Ovary (tissue), 9 donors: Measurements from ENCODE around the gene ZC4H2. TPM values are rescaled to one million over a fixed set of nuclear protein-coding genes. Genes with fewer than 3 reads are reported as not detected.

Experiments
- DNase-seq, 5 donors: peaks; one replicate each; pipeline ENCODE4 v3.0.0-alpha.2; 2019 to 2020
- H3K27ac ChIP-seq, 2 donors: fragments of 200-600 bp; one replicate each; pipeline versions ENCODE4 v1.5.1 to v1.8.0; 2019 to 2022
- H3K27me3 ChIP-seq: fragments of 200-600 bp; one replicate; pipeline ENCODE4 v1.8.0; 2022
- H3K36me3 ChIP-seq: fragments of 200-600 bp; sonication (generic); one replicate; pipeline ENCODE4 v1.5.1; 2019
- H3K4me1 ChIP-seq: one replicate; pipeline ENCODE4 v1.8.1; 2013; ENCODE audit warnings: mild to moderate bottlenecking, moderate library complexity; ENCODE audit not compliant: insufficient read depth
- H3K4me3 ChIP-seq: fragments of 200-600 bp; sonication (generic); one replicate; pipeline ENCODE4 v1.5.1; 2017
- H3K9me3 ChIP-seq, 2 donors: fragments of 200-600 bp in 1 of 2; sonication (generic) in 1 of 2; one replicate each; pipeline versions ENCODE4 v1.5.1 to v1.8.1; 2013 to 2019; ENCODE audit warnings: mild to moderate bottlenecking in 1 of 2, moderate library complexity in 1 of 2
- CTCF ChIP-seq, 3 donors: fragments of 450-650 bp in 2 of 3; fragments of 200-600 bp in 1 of 3; IDR thresholded peaks; one replicate each; pipeline versions ENCODE4 v1.5.1 to v1.8.0; 2016 to 2022; ENCODE audit warnings: antibody characterized with exemption in 3 of 3, mild to moderate bottlenecking in 1 of 3
- EP300 ChIP-seq: sonication (generic); formaldehyde crosslinking; IDR thresholded peaks from one replicate; pipeline ENCODE4 v1.6.1; 2017; ENCODE audit warnings: antibody characterized with exemption
- POLR2A ChIP-seq: fragments of 450-650 bp; IDR thresholded peaks from one replicate; pipeline ENCODE4 v1.6.1; 2017; ENCODE audit warnings: antibody characterized with exemption, mild to moderate bottlenecking, moderate library complexity
- WGBS, 3 donors: extraction: QIAGEN DNeasy Blood & Tissue Kit in 1 of 3; methylation state at CpG; one replicate each; pipeline versions ENCODE4 v1.1.5 to v1.1.7; 2013 to 2017; 5-methylcytosine and 5-hydroxymethylcytosine counted together
- intact Hi-C, 4 donors: fragments of 100-400 bp; cut with DNase I; formaldehyde crosslinking; loops; one replicate each; pipeline versions ENCODE4 v1.11.0 to v1.15.1; 2022 to 2023
- polyA plus RNA-seq, 2 donors: library from polyadenylated mRNA; stranded (reverse); fragments of 200-250 nt in 1 of 2; fragments of 350-450 nt in 1 of 2; fragmentation: Illumina TruSeq in 1 of 2; extraction: RNeasy Lipid Tissue Mini Kit (QIAGEN cat#74804) in 1 of 2; gene quantifications; one replicate each; pipeline ENCODE4 v1.2.3, GENCODE V29; 2013 to 2014
- total RNA-seq, 7 donors: library from RNA; depleted of rRNA in 2 of 7; stranded (reverse); fragments of >200 nt in 2 of 7; fragmentation: NEBNext Ultra II Directional in 3 of 7; extraction: Animal tissue kit (Norgen Biotek cat#: 25700) in 3 of 7; gene quantifications; one replicate each; pipeline versions ENCODE4 v1.1.0 to v1.2.4, GENCODE V29; 2016 to 2023
- donor health status: DM: no; HTN: no; CAD: no; lungs with moderate emphysema.
- donor health status: DM: no; HTN: no; CAD: no.
- donor health status: Bipolar disorder and iron deficiency.
- donor health status: DM: yes; HTN: yes; CAD: no.
- donor health status: DM: no; HTN: no; CAD: no.
- donor health status: DM: yes; HTN: yes; CAD: no.

Gene ZC4H2
- total and polyA plus RNA-seq, 9 donors: 9.3 to 23.0 (median 11.8) TPM

GRCh38 chrX:64996805-64997204, 20.6 kb upstream of the ZC4H2 start:
- Histone ChIP-seq H3K9me3 (no peaks in the 10 kb centered on the region), H3K27ac (no peak overlapping the region), H3K36me3 (no peaks in the 10 kb centered on the region), H3K27me3 (no peaks in the 10 kb centered on the region), H3K4me1 (no peaks in the 10 kb centered on the region), H3K4me3 (no peak overlapping the region)
- no peak for DNase-seq
- intact Hi-C loops: no loop called here
- TF ChIP-seq CTCF (IDR thresholded peaks at IDR 0.05) (no peak), POLR2A (no peak), EP300 (no peak)
- 37 to 44% (median 43%) methylated on average over 1 of the region's 1 CpG for WGBS, 3 donors

DNA sequence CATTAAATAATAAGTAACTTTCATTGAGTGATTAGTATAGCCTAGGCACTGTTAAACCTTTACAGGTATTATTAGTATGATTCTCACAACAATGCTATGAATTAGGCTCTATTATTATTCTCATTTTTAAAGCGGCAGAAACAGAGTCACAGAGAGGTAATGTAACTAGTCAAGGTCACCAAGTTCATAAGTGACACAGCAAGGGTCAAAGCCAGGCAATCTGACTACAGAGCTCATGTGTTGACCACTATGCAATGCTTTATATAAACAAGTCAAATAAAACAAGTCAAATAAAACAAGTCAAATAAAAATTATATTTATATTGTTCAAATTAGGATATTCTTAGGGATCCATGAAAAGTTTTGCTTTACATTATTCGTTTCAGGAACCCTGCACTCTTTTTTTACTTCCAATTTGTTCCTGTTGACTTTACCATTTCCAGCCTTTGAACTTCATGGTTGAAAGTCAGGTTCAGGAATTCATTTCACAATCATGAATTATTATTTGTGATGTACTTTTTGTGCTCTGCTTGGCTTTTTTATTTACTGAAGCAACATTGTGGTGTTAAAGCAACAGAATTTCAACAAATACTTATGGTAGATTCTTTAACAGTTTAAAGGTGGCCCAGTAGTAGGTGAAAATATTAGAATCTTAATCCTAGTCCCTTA, 18.0 kb upstream of the ZC4H2 start:
- intact Hi-C loops: no loop called here
- no peaks in the 10 kb centered on the region for H3K4me1 ChIP-seq
- no peak for DNase-seq
- H3K36me3 ChIP-seq: no peaks in the 10 kb centered on the region
- TF ChIP-seq POLR2A: no peak
- no peak for TF ChIP-seq CTCF (IDR thresholded peaks at IDR 0.05)
- TF ChIP-seq EP300: no peak
- H3K27ac ChIP-seq: no peak overlapping the region
- H3K4me3 ChIP-seq: no peak overlapping the region
- H3K27me3 ChIP-seq: no peaks in the 10 kb centered on the region
- no peaks in the 10 kb centered on the region for H3K9me3 ChIP-seq
- 57 to 73% (median 58%) methylated on average over 2 of the region's 2 CpGs for WGBS, 3 donors

- DNase-seq: no peak
- no peaks in the 10 kb centered on the region for H3K36me3 ChIP-seq
- no peak overlapping the region for H3K4me3 ChIP-seq
- WGBS, 3 donors: 54 to 64% (median 56%) methylated on average over 3 of the region's 3 CpGs
- no peaks in the 10 kb centered on the region for H3K4me1 ChIP-seq
- TF ChIP-seq CTCF (IDR thresholded peaks at IDR 0.05) (no peak), POLR2A (no peak), EP300 (no peak)
- H3K27ac ChIP-seq: no peak overlapping the region
- no peaks in the 10 kb centered on the region for H3K9me3 ChIP-seq
- H3K27me3 ChIP-seq: no peaks in the 10 kb centered on the region
- intact Hi-C loops: no loop called here
Observed at GRCh38 chrX:64977830-64978229, 1.6 kb upstream of the ZC4H2 start.

DNA sequence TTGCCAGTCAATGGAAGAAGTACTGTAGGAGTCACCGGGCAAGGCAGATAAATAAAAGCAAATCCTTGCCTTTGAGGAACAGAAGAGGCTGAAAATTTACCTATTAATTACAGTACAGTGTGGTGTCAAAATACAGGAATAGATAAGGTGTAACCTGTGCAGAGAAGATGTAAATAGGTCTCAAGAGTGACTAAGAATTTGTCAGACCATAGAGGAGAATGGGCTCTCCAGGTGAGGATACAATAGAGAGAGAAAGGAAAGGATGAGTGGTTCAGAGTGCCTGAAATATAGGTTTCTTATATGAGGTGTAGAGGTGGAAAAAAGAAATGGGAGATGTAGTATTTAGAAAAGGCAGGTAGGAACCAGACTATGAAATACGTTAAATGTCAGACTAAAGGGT, 801 bp upstream of the ZC4H2 start:
- no peak for DNase-seq
- 54 to 71% (median 58%) methylated on average over 2 of the region's 2 CpGs for WGBS, 3 donors
- no peaks in the 10 kb centered on the region for H3K4me1 ChIP-seq
- intact Hi-C loops: no loop called here
- no peak overlapping the region for H3K27ac ChIP-seq
- no peaks in the 10 kb centered on the region for H3K36me3 ChIP-seq
- no peaks in the 10 kb centered on the region for H3K9me3 ChIP-seq
- no peak for TF ChIP-seq EP300
- no peak for TF ChIP-seq POLR2A
- TF ChIP-seq CTCF (IDR thresholded peaks at IDR 0.05): no peak
- no peaks in the 10 kb centered on the region for H3K27me3 ChIP-seq
- no peak overlapping the region for H3K4me3 ChIP-seq
